C4-2B (cell line): ENCODE measurements around the gene SLC51A.
"Not testable (repeated sequence)": the region's sequence is repeated elsewhere in the genome, so short reads cannot be mapped to it uniquely, and the experiment has no call there.

Experiments
- H3K27ac ChIP-seq: fragments of 450-650 bp; 2 replicates; pipeline ENCODE4 v1.5.1; 2017
- ZFX ChIP-seq: fragments of 450-650 bp; IDR thresholded peaks from 2 replicates; pipeline ENCODE4 v1.6.1; 2017
- TF ChIP-seq, protein P1 (sequence below): fragments of 450-650 bp; conservative IDR thresholded peaks from 2 replicates; pipeline ENCODE4 v1.5.1; 2017; ENCODE audit warnings: mild to moderate bottlenecking

The SLC51A gene

DNA sequence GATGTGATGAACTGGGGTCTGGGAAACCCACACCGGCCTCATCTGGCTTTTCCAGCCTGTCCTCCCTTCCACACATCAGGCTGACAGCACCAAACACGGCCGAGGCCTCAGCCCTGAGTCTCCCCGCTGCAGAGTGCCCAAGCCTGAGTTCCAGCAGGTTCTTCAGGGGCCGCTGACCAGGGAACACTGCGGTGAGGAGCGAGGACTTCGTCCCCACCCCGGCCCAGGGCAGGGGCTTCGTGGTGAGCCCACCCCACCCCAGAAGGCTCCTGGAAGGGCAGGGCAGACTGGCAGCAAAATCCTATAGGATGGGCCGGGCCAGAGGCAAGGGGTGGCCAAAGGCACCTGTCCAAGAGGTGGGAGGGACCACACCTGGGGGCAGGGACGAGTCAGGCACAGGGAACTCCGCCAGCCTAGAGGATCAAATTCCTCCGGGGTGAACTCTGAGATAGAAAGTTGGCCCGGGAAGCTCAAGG, at the start of gene SLC51A:
Gene SLC51A, plus strand, starts transcription at position 446 of the 476 bp plus-strand sequence. CDS start 179 bp downstream, outside the sequence.
- no peak for TF ChIP-seq ZFX
- TF ChIP-seq, protein P1, sequence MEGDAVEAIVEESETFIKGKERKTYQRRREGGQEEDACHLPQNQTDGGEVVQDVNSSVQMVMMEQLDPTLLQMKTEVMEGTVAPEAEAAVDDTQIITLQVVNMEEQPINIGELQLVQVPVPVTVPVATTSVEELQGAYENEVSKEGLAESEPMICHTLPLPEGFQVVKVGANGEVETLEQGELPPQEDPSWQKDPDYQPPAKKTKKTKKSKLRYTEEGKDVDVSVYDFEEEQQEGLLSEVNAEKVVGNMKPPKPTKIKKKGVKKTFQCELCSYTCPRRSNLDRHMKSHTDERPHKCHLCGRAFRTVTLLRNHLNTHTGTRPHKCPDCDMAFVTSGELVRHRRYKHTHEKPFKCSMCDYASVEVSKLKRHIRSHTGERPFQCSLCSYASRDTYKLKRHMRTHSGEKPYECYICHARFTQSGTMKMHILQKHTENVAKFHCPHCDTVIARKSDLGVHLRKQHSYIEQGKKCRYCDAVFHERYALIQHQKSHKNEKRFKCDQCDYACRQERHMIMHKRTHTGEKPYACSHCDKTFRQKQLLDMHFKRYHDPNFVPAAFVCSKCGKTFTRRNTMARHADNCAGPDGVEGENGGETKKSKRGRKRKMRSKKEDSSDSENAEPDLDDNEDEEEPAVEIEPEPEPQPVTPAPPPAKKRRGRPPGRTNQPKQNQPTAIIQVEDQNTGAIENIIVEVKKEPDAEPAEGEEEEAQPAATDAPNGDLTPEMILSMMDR, result no peak
- peak within 1 kb of the TSS; percentile 36 for H3K27ac ChIP-seq

DNA sequence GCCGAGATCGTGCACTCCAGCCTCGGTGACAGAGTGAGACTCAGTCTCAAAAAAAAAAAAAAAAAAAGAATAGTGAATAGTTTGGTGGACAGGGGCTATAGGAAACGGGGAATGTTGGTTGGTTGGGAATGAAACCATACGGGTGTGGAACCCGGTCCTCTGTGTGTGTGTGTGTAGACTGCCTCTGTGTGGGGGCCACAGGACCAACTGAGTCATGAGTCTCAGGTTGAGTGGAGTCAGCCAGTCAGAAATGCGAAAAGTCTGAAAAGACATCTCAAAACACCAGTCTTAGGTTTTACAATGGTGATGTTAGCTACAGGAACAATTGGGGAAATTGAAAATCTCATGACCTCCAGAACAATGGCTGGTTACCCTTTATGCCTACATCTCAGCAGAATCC, 49.6 kb upstream of the SLC51A start:
- TF ChIP-seq, protein P1, result no peak
- no peak for TF ChIP-seq ZFX
- H3K27ac ChIP-seq, result no peak overlapping the region

DNA sequence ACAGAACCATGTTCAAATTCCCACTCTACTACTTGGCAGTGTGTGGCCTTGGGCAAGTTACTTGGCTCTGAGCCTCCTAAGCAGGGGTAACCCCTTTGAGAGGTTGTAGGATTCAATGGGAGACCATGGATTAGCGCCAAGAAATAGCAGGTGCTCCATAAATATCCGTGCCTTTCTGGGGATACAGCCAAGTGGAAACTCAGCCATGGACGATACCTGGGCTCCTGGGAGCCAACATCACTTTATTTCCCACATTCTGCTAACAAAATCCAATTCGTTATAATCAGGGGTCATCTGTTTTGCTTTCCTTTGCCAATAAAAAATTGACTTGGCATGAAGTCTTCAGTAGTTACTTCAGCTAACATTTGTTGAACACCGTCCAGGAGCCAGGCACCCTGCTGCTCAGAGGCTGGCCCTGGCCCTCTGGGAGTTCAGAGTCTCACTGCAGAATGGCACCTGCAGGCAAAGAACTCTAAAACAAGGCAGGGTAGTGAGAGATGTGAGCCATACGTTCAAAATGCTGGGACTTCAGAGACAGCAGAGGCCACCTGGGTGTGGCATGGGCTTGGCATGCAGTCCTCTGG, 47.4 kb upstream of the SLC51A start:
- H3K27ac ChIP-seq, result peak overlapping the region; percentile 13; the same call in 1 of the 2 replicates
- TF ChIP-seq, protein P1, result no peak
- TF ChIP-seq ZFX, result no peak

DNA sequence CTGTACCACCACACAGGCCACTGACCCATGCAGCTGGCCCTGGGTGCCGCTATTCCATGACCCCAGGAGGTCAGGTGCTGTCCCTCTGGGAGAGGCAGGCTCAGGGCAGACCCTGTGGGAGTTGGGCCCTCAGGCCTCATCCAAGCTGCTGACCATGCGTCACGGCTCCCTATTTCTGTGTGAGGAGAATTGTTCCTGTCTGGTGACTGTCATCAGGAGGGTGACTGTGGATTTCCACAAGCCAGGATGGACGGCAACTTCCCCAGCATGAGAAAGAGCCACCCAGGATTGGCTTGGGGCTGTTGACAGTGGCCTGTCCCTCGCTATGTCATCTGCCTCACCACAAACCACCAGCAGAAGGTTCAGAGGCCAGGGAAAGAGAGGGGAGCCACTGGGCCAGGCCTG, 46.5 kb upstream of the SLC51A start:
- no peak overlapping the region for H3K27ac ChIP-seq

DNA sequence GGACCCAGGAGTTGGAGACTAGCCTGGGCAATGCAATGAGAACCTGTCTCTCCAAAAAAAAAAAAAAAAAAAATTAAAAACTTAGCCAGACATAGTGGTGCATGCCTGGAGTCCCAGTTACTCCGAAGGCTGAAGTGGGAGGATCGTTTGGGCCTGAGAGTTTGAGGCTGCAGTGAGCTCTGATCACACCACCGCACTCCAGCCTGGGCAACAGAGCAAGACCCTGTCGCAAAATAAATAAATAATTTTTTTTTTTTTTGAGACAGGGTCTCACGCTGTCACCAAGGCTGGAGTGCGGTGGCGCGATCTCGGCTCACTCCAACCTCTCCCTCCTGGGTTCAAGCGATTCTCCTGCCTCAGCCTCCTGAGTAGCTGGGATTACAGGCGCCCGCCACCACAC, 46.0 kb upstream of the SLC51A start:
- H3K27ac ChIP-seq, result not testable (repeated sequence)

More for the DNA sequence above, 46.5 kb upstream of the SLC51A start:
- TF ChIP-seq, protein P1, result no peak
- no peak for TF ChIP-seq ZFX

DNA sequence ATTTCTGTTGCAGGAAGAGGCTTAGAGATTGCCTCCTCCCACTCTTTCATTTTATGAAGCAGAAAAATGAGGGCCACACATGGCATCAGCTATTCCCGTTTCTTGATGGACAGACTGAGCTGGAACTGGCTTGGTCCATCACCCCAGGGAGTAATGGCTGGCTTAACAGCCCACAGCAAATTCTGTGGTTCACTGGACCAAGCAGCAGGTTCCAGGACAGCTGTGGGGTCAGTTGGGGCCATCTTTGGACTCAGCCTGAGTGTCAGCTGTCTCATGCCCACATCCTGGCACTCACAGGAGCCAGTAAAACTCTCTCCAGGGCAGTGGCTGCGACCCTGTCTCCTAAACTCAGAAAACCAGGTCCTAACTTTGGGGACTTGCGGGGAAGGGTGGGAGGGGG, 41.7 kb upstream of the SLC51A start:
- no peak overlapping the region for H3K27ac ChIP-seq
- no peak for TF ChIP-seq ZFX
- TF ChIP-seq, protein P1, result no peak

DNA sequence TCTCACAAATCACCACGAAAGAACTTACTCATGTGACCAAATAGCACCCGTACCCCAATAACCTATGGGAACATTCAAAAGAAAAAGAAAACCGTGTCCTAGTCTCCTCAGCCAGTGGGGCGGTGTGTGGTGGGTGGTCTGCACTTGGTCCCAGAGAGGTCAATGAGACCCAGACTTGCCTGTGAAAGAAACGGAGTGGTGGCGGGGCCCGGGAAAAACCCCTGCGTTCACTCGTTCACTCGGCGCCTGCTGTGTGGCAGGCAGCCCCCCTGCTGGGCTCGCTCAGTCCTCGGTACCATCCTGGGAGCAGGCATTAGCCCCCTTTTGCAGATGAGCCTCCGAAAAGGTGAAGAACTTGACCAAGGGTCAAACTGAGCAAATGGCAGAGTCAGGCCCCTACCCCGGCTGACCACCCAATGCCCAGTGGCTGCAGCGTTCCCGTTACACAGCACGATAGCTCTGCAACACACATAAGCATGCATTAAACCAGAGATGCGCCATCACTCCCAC, 41.2 kb upstream of the SLC51A start:
- TF ChIP-seq, protein P1, result no peak
- no peak for TF ChIP-seq ZFX
- H3K27ac ChIP-seq, result no peak overlapping the region

DNA sequence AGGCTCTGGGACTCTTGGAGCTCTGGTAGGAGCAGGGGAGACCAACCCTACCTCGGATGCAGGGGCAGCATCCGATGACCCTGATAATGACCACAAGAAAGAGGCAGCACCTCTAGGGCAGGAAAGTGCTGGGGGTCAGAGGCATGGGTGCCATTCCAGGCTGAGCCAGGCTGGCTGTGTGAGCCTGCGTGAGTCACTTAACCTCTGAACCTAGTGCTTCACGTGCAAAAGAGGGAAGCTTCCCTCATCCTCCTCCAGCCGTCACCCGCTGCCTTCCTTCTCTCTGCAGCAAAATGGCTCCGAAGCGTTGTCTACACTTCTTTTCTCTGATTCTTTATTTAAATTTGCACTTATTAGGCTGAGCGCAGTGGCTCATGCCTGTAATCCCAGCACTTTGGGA, 40.6 kb upstream of the SLC51A start:
- TF ChIP-seq, protein P1, result no peak
- TF ChIP-seq ZFX, result no peak
- H3K27ac ChIP-seq, result no peak overlapping the region
